Mucosa of rectum (tissue), 2 donors: ENCODE results near the gene PPTC7.
"Not testable (repeated sequence)": the region's sequence is repeated elsewhere in the genome, so short reads cannot be mapped to it uniquely, and the experiment has no call there.

Source experiments
- H3K27ac ChIP-seq, 2 donors: one replicate each; pipeline ENCODE4 v1.7.0; 2013; ENCODE audit warnings: inconsistent platforms in 2 of 2, low read depth in 2 of 2, low read length in 2 of 2
- H3K27me3 ChIP-seq, 2 donors: one replicate each; pipeline ENCODE4 v1.7.0; 2013; ENCODE audit warnings: low read length in 2 of 2; ENCODE audit not compliant: control insufficient read depth in 2 of 2, insufficient read depth in 2 of 2
- H3K36me3 ChIP-seq, 2 donors: one replicate each; pipeline ENCODE4 v1.7.0; 2013; ENCODE audit warnings: low read length in 2 of 2; ENCODE audit not compliant: control insufficient read depth in 2 of 2, insufficient read depth in 2 of 2
- H3K4me1 ChIP-seq, 2 donors: one replicate each; pipeline ENCODE4 v1.7.0; 2013; ENCODE audit warnings: low read length in 2 of 2, mild to moderate bottlenecking in 1 of 2; ENCODE audit not compliant: control insufficient read depth in 2 of 2, insufficient read depth in 2 of 2
- H3K4me3 ChIP-seq, 2 donors: one replicate each; pipeline ENCODE4 v1.7.0; 2013; ENCODE audit warnings: low read length in 2 of 2
- H3K9ac ChIP-seq, 2 donors: one replicate each; pipeline ENCODE4 v1.7.0; 2013; ENCODE audit warnings: low read length in 2 of 2, low read depth in 1 of 2, mild to moderate bottlenecking in 1 of 2
- H3K9me3 ChIP-seq, 2 donors: one replicate each; pipeline ENCODE4 v1.7.0; 2013; ENCODE audit warnings: low read length in 2 of 2; ENCODE audit not compliant: control insufficient read depth in 2 of 2
- donor health status: healthy.
- donor health status: Normal muscosa, but diverticular disease.

PPTC7 gene

GRCh38 chr12:110537605-110538409 lies 45.3 kb downstream of the PPTC7 start:
- Histone ChIP-seq H3K9me3 (no peaks in the 10 kb centered on the region), H3K4me3 (peak overlapping the region in 1 of 2 donors; percentile 21), H3K4me1 (peaks cover 18 to 24% of the 10 kb centered on the region in 2 donors), H3K27me3 (no peaks in the 10 kb centered on the region), H3K36me3 (peaks cover 22 to 39% of the 10 kb centered on the region in 2 donors), H3K9ac (peak overlapping the region; percentile 3 to 5), H3K27ac (peak overlapping the region; percentile 58 to 74)

GRCh38 chr12:110536834-110537604 lies 46.1 kb downstream of the PPTC7 start:
- H3K4me3 ChIP-seq: no peak overlapping the region
- H3K4me1 ChIP-seq: peaks cover 23 to 26% of the 10 kb centered on the region in 2 donors
- H3K36me3 ChIP-seq: peaks cover 27 to 39% of the 10 kb centered on the region in 2 donors
- H3K27me3 ChIP-seq: no peaks in the 10 kb centered on the region
- H3K9me3 ChIP-seq: no peaks in the 10 kb centered on the region
- H3K9ac ChIP-seq: peak overlapping the region in 1 of 2 donors; percentile 3
- peak overlapping the region; percentile 58 to 74 for H3K27ac ChIP-seq

- no peaks in the 10 kb centered on the region for H3K27me3 ChIP-seq
- H3K4me1 ChIP-seq: peaks cover 30 to 36% of the 10 kb centered on the region in 2 donors
- no peak overlapping the region for H3K9ac ChIP-seq
- peaks cover 27 to 39% of the 10 kb centered on the region in 2 donors for H3K36me3 ChIP-seq
- H3K27ac ChIP-seq: no peak overlapping the region
- H3K9me3 ChIP-seq: no peaks in the 10 kb centered on the region
- no peak overlapping the region for H3K4me3 ChIP-seq
Measured at GRCh38 chr12:110534811-110535210, 48.3 kb downstream of the PPTC7 start.

GRCh38 chr12:110533607-110534006 lies 49.5 kb downstream of the PPTC7 start:
- no peak overlapping the region for H3K9ac ChIP-seq
- H3K4me3 ChIP-seq: no peak overlapping the region
- H3K36me3 ChIP-seq: peaks cover 24 to 31% of the 10 kb centered on the region in 2 donors
- H3K27ac ChIP-seq: no peak overlapping the region
- H3K27me3 ChIP-seq: no peaks in the 10 kb centered on the region
- H3K9me3 ChIP-seq: no peaks in the 10 kb centered on the region
- H3K4me1 ChIP-seq: peaks cover 25 to 30% of the 10 kb centered on the region in 2 donors

- Histone ChIP-seq H3K36me3 (peaks cover 20 to 26% of the 10 kb centered on the region in 2 donors), H3K4me1 (peaks cover 16 to 22% of the 10 kb centered on the region in 2 donors), H3K9me3 (no peaks in the 10 kb centered on the region), H3K27me3 (no peaks in the 10 kb centered on the region), H3K9ac (no peak overlapping the region), H3K4me3 (no peak overlapping the region), H3K27ac (peak overlapping the region in 1 of 2 donors; percentile 50)
Measured at GRCh38 chr12:110532644-110533043, 50.5 kb downstream of the PPTC7 start.

- no peak overlapping the region for H3K9ac ChIP-seq
- no peak overlapping the region for H3K4me3 ChIP-seq
- H3K27me3 ChIP-seq: no peaks in the 10 kb centered on the region
- H3K36me3 ChIP-seq: peaks cover 16 to 20% of the 10 kb centered on the region in 2 donors
- peaks cover 13 to 16% of the 10 kb centered on the region in 2 donors for H3K4me1 ChIP-seq
- no peaks in the 10 kb centered on the region for H3K9me3 ChIP-seq
- H3K27ac ChIP-seq: peak overlapping the region; percentile 33 to 50
Measured at GRCh38 chr12:110531741-110532333, 51.3 kb downstream of the PPTC7 start.

GRCh38 chr12:110530511-110530910 lies 52.6 kb downstream of the PPTC7 start:
- Histone ChIP-seq H3K36me3 (peaks cover 5 to 7% of the 10 kb centered on the region in 2 donors), H3K9ac (no peak overlapping the region), H3K27me3 (no peaks in the 10 kb centered on the region), H3K4me3 (no peak overlapping the region), H3K9me3 (no peaks in the 10 kb centered on the region), H3K27ac (no peak overlapping the region), H3K4me1 (peaks cover 12 to 13% of the 10 kb centered on the region in 2 donors)

- peaks cover 12 to 13% of the 10 kb centered on the region in 2 donors for H3K4me1 ChIP-seq
- H3K36me3 ChIP-seq: peaks cover 0 to 5% of the 10 kb centered on the region in 2 donors
- H3K27ac ChIP-seq: no peak overlapping the region
- H3K9me3 ChIP-seq: no peaks in the 10 kb centered on the region
- H3K4me3 ChIP-seq: no peak overlapping the region
- no peak overlapping the region for H3K9ac ChIP-seq
- H3K27me3 ChIP-seq: no peaks in the 10 kb centered on the region
Measured at GRCh38 chr12:110528277-110528839, 54.8 kb downstream of the PPTC7 start.

GRCh38 chr12:110520876-110521712 lies 62.0 kb downstream of the PPTC7 start:
- not testable (repeated sequence) for H3K9me3 ChIP-seq, H3K4me3 ChIP-seq, H3K9ac ChIP-seq, H3K27me3 ChIP-seq, H3K27ac ChIP-seq, H3K36me3 ChIP-seq, H3K4me1 ChIP-seq
